HepG2 (cell line): ENCODE results near the gene C16orf90. TPM values are rescaled to one million over a fixed set of nuclear protein-coding genes. Genes with fewer than 3 reads are reported as not detected.

Experiments
- ATAC-seq: fragments of 200-7000 bp; cut with Tn5 transposase; 3 replicates; pipeline ENCODE4 v1.9.1; 2020; ENCODE audit warnings: mild to moderate bottlenecking, moderate library complexity
- BruUV-seq: library from RNA; stranded (reverse); fragments of 400-500 nt; replicated peaks from 2 replicates; lab custom pipeline; 2021; lab: Mats Ljungman, UMichigan
- CTCF ChIA-PET: fragments of 300-600 bp; formaldehyde crosslinking; extraction: SDS; loops from one replicate; lab custom pipeline; 2021; ENCODE audit warnings: low total read pairs, inconsistent platforms, low intra/inter-chr PET ratio; lab: Yijun Ruan, JAX
- POLR2A ChIA-PET: fragments of 350-600 bp; sonication (Branson Sonifier 250); formaldehyde crosslinking; loops from one replicate; lab custom pipeline; 2020; ENCODE audit warnings: antibody characterized with exemption, inconsistent platforms; lab: Yijun Ruan, JAX
- DNase-seq: peaks from one replicate; pipeline ENCODE4 v3.0.0-alpha.2; 2015; ENCODE audit warnings: low spot score
- FAIRE-seq: peaks from 3 replicates; lab custom pipeline; 2011; peaks lifted over from hg19 to GRCh38; lab: Jason Lieb, UNC
- H2AFZ ChIP-seq: one replicate; pipeline ENCODE4 v1.6.1; 2011; ENCODE audit warnings: low read length, inconsistent platforms
- H3K27ac ChIP-seq: fragments of 300-600 bp; 3 replicates; pipeline ENCODE4 v1.8.0; 2011; ENCODE audit warnings: mixed run types, mild to moderate bottlenecking, mixed read lengths, low read length, inconsistent platforms; ENCODE audit not compliant: insufficient read depth; ENCODE audit errors: extremely low read length
- H3K27me3 ChIP-seq, 2 experiments: fragments of 200-600 bp in 1 of 2; 2 replicates in 1 of 2; 3 replicates in 1 of 2; pipeline versions ENCODE4 v1.6.0 to v1.8.0; 2011; ENCODE audit warnings: low read length in 2 of 2, mild to moderate bottlenecking in 2 of 2, moderate library complexity in 2 of 2, inconsistent platforms in 1 of 2; ENCODE audit not compliant: insufficient read depth in 2 of 2, control insufficient read depth in 1 of 2
- H3K36me3 ChIP-seq, 2 experiments: fragments of 200-600 bp in 1 of 2; replicated peaks in 1 of 2; 2 replicates in 1 of 2; 3 replicates in 1 of 2; pipeline versions ENCODE4 v1.5.1 to v1.8.0; 2011; ENCODE audit warnings: low read length in 2 of 2, inconsistent platforms in 1 of 2; ENCODE audit not compliant: insufficient read depth in 2 of 2, control insufficient read depth in 1 of 2
- H3K4me1 ChIP-seq: 2 replicates; pipeline ENCODE4 v1.5.1; 2012; ENCODE audit warnings: low read length, inconsistent platforms; ENCODE audit not compliant: insufficient read depth
- H3K4me2 ChIP-seq: 2 replicates; pipeline ENCODE4 v1.6.0; 2011; ENCODE audit warnings: low read depth, low read length, inconsistent platforms
- H3K4me3 ChIP-seq, 3 experiments: fragments of 200-600 bp in 1 of 3; sonication (generic), shearing (Covaris generic) in 1 of 3; replicated peaks in 1 of 3; 2 replicates each; pipeline ENCODE4 v1.5.1; 2011 to 2016; ENCODE audit warnings: low read length in 3 of 3, inconsistent platforms in 2 of 3, low read depth in 2 of 3, mild to moderate bottlenecking in 2 of 3, control low read depth in 1 of 3, mixed read lengths in 1 of 3; ENCODE audit not compliant: insufficient read depth in 1 of 3
- H3K79me2 ChIP-seq: one replicate; pipeline ENCODE4 v1.6.1; 2011; ENCODE audit warnings: low read length, inconsistent platforms; ENCODE audit not compliant: insufficient read depth
- H3K9ac ChIP-seq: 2 replicates; pipeline ENCODE4 v1.6.0; 2011; ENCODE audit warnings: mild to moderate bottlenecking, low read depth, low read length, inconsistent platforms; ENCODE audit not compliant: insufficient read depth
- H3K9me3 ChIP-seq: 2 replicates; pipeline ENCODE4 v1.5.1; 2012; ENCODE audit warnings: mild to moderate bottlenecking, low read length
- H4K20me1 ChIP-seq: 2 replicates; pipeline ENCODE4 v1.6.0; 2011; ENCODE audit warnings: inconsistent platforms, mild to moderate bottlenecking, low read length, moderate library complexity; ENCODE audit not compliant: insufficient read depth
- ZKSCAN5 ChIP-seq: sonication (generic); formaldehyde crosslinking; IDR thresholded peaks from 2 replicates; pipeline ENCODE4 v1.5.1; 2020; ENCODE audit warnings: mild to moderate bottlenecking, missing genetic modification reagents
- ZNF569 ChIP-seq: sonication (generic); formaldehyde crosslinking; IDR thresholded peaks from 2 replicates; pipeline ENCODE4 v1.5.0; 2020; ENCODE audit warnings: mild to moderate bottlenecking, missing genetic modification reagents, moderate library complexity, borderline replicate concordance
- ZNF749 ChIP-seq: sonication (generic); formaldehyde crosslinking; IDR thresholded peaks from 2 replicates; pipeline ENCODE4 v1.8.0; 2022; ENCODE audit warnings: mild to moderate bottlenecking, missing genetic modification reagents, moderate library complexity, borderline replicate concordance
- WGBS: methylation state at CpG from one replicate; pipeline ENCODE4 v1.1.6; 2017; ENCODE audit warnings: low lambda C conversion rate; 5-methylcytosine and 5-hydroxymethylcytosine counted together
- in situ Hi-C: cut with HindIII; loops from 2 replicates; pipeline ENCODE4 v1.10.0; 2017; ENCODE audit warnings: low pct_unique_long_range_greater_than_20kb; ENCODE audit not compliant: extremely low pct_ligation_motif_present
- intact Hi-C: fragments of 100-400 bp; cut with micrococcal nuclease; formaldehyde crosslinking; loops from one replicate; pipeline ENCODE4 v1.10.0; 2022; ENCODE audit not compliant: unreplicated experiment
- polyA plus RNA-seq, 8 experiments: library from polyadenylated mRNA; depleted of rRNA in 3 of 8; stranded (reverse) in 7 of 8; unstranded in 1 of 8; fragments of >200 nt; fragmentation: Illumina TruSeq in 4 of 8; extraction: Trizol in 4 of 8; gene quantifications; 2 replicates each; pipeline versions ENCODE4 v1.2.1 to v1.2.3, GENCODE V29; 2011 to 2016; ENCODE audit warnings: low read depth in 4 of 8, missing spikeins in 1 of 8, mixed read lengths in 1 of 8; ENCODE audit not compliant: insufficient read depth in 1 of 8
- total RNA-seq, 5 experiments: library from RNA; depleted of rRNA; stranded (reverse); fragments of >200 nt; fragmentation: Illumina TruSeq; extraction: Trizol; gene quantifications; 2 replicates each; pipeline ENCODE4 v1.2.3, GENCODE V29; 2016; ENCODE audit warnings: low read depth in 1 of 5
- TF ChIP-seq, protein P1 (sequence below): IDR thresholded peaks from 2 replicates; pipeline ENCODE4 v1.6.1; 2016; ENCODE audit warnings: control low read depth
- TF ChIP-seq, protein P2 (sequence below): fragments of 450-650 bp; IDR thresholded peaks from 2 replicates; pipeline ENCODE4 v1.6.1; 2017; ENCODE audit warnings: mild to moderate bottlenecking

The C16orf90 gene
- total and polyA plus RNA-seq, 2 of the 13 experiments (the other 11 are each of a cell fraction or from before 2014, with no cell fraction given), result not detected

DNA sequence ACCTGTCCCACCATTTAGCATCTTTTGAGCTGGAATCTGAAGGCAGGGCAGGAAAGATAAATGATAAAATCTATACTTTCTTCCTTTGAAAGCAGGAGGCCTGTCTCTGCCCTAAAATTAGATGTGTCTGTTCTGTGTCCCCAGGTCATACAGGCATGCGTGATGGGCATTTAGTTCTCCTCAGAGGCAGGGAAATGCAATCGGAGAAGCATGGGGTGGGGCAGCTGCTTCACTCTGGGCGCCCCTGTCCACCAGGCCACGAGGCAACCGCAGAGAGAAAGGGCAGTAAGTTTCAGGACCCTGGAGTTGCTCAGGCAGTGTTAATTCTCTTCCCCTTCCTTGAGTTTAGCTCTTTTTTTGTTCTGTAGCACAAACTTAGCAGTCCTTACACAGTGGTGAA, 30.7 kb upstream of the C16orf90 start:
- FAIRE-seq, result no peak
- H3K79me2 ChIP-seq, result no peaks in the 10 kb centered on the region
- no TSS peak for BruUV-seq
- no peak overlapping the region for H2AFZ ChIP-seq
- H3K9ac ChIP-seq, result no peak overlapping the region
- no peak overlapping the region for H3K27ac ChIP-seq
- H3K9me3 ChIP-seq, result no peaks in the 10 kb centered on the region
- no peak overlapping the region for H3K4me3 ChIP-seq
- in situ Hi-C loops (no loop called here), intact Hi-C loops (no loop called here)
- no peaks in the 10 kb centered on the region for H3K27me3 ChIP-seq
- H3K36me3 ChIP-seq, result peaks cover 13 to 31% of the 10 kb centered on the region in 2 experiments
- no peak overlapping the region for H3K4me2 ChIP-seq
- no peak for ATAC-seq
- H3K4me1 ChIP-seq, result peaks cover 10% of the 10 kb centered on the region
- no peak for DNase-seq
- ChIA-PET POLR2A (no interaction called here), CTCF (no interaction called here)
- TF ChIP-seq, protein P1, sequence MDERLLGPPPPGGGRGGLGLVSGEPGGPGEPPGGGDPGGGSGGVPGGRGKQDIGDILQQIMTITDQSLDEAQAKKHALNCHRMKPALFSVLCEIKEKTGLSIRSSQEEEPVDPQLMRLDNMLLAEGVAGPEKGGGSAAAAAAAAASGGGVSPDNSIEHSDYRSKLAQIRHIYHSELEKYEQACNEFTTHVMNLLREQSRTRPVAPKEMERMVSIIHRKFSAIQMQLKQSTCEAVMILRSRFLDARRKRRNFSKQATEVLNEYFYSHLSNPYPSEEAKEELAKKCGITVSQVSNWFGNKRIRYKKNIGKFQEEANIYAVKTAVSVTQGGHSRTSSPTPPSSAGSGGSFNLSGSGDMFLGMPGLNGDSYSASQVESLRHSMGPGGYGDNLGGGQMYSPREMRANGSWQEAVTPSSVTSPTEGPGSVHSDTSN (CRISPR knock-in tag), result no peak
- TF ChIP-seq, protein P2, sequence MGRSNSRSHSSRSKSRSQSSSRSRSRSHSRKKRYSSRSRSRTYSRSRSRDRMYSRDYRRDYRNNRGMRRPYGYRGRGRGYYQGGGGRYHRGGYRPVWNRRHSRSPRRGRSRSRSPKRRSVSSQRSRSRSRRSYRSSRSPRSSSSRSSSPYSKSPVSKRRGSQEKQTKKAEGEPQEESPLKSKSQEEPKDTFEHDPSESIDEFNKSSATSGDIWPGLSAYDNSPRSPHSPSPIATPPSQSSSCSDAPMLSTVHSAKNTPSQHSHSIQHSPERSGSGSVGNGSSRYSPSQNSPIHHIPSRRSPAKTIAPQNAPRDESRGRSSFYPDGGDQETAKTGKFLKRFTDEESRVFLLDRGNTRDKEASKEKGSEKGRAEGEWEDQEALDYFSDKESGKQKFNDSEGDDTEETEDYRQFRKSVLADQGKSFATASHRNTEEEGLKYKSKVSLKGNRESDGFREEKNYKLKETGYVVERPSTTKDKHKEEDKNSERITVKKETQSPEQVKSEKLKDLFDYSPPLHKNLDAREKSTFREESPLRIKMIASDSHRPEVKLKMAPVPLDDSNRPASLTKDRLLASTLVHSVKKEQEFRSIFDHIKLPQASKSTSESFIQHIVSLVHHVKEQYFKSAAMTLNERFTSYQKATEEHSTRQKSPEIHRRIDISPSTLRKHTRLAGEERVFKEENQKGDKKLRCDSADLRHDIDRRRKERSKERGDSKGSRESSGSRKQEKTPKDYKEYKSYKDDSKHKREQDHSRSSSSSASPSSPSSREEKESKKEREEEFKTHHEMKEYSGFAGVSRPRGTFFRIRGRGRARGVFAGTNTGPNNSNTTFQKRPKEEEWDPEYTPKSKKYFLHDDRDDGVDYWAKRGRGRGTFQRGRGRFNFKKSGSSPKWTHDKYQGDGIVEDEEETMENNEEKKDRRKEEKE, result no peak
- TF ChIP-seq ZNF749 (CRISPR knock-in tag) (no peak), ZKSCAN5 (CRISPR knock-in tag) (no peak), ZNF569 (CRISPR knock-in tag) (no peak)
- no peaks in the 10 kb centered on the region for H4K20me1 ChIP-seq
- WGBS, result 98% methylated on average over 5 of the region's 5 CpGs
